HEK293 (cell line): ENCODE data around the gene MAP7D1.
A peak's percentile ranks its signal among the peaks of the same experiment; 100 is the strongest.

Experiments used
- FEZF1 ChIP-seq: fragments of 450-650 bp; formaldehyde crosslinking; IDR thresholded peaks from 2 replicates; pipeline ENCODE4 v1.5.1; 2016; ENCODE audit warnings: missing biosample characterization, missing genetic modification characterization
- KLF1 ChIP-seq: fragments of 450-650 bp; formaldehyde crosslinking; IDR thresholded peaks from 2 replicates; pipeline ENCODE4 v1.5.1; 2016; ENCODE audit warnings: missing biosample characterization, missing genetic modification characterization
- KLF9 ChIP-seq: fragments of 450-650 bp; formaldehyde crosslinking; IDR thresholded peaks from 2 replicates; pipeline ENCODE4 v1.5.1; 2016; ENCODE audit warnings: missing biosample characterization, missing genetic modification characterization, low read depth
- OVOL3 ChIP-seq: fragments of 450-650 bp; formaldehyde crosslinking; IDR thresholded peaks from 2 replicates; pipeline ENCODE4 v1.5.1; 2016; ENCODE audit warnings: missing biosample characterization, missing genetic modification characterization
- YY2 ChIP-seq: fragments of 450-650 bp; formaldehyde crosslinking; IDR thresholded peaks from 2 replicates; pipeline ENCODE4 v1.5.1; 2016; ENCODE audit warnings: missing biosample characterization, missing genetic modification characterization
- ZBTB7A ChIP-seq: fragments of 450-650 bp; formaldehyde crosslinking; IDR thresholded peaks from 2 replicates; pipeline ENCODE4 v1.5.1; 2016; ENCODE audit warnings: low read depth, missing biosample characterization, missing genetic modification characterization
- ZNF114 ChIP-seq: fragments of 450-650 bp; formaldehyde crosslinking; IDR thresholded peaks from 2 replicates; pipeline ENCODE4 v1.5.0; 2017; ENCODE audit warnings: missing biosample characterization, missing genetic modification characterization
- ZNF121 ChIP-seq: fragments of 450-650 bp; formaldehyde crosslinking; IDR thresholded peaks from 2 replicates; pipeline ENCODE4 v1.5.1; 2016; ENCODE audit warnings: missing biosample characterization, missing genetic modification characterization
- ZNF132 ChIP-seq: fragments of 450-650 bp; formaldehyde crosslinking; IDR thresholded peaks from 2 replicates; pipeline ENCODE4 v1.5.1; 2017; ENCODE audit warnings: missing biosample characterization, missing genetic modification characterization, borderline replicate concordance
- ZNF24 ChIP-seq: fragments of 450-650 bp; formaldehyde crosslinking; IDR thresholded peaks from 2 replicates; pipeline ENCODE4 v1.5.1; 2016; ENCODE audit warnings: missing biosample characterization, missing genetic modification characterization
- ZNF248 ChIP-seq: fragments of 450-650 bp; formaldehyde crosslinking; IDR thresholded peaks from 2 replicates; pipeline ENCODE4 v1.5.1; 2017; ENCODE audit warnings: missing biosample characterization, missing genetic modification characterization
- ZNF37A ChIP-seq: fragments of 450-650 bp; IDR thresholded peaks from 2 replicates; pipeline ENCODE4 v1.5.1; 2018; ENCODE audit warnings: missing biosample characterization, missing genetic modification characterization
- ZNF473 ChIP-seq: fragments of 450-650 bp; formaldehyde crosslinking; IDR thresholded peaks from 2 replicates; pipeline ENCODE4 v1.5.1; 2017; ENCODE audit warnings: missing biosample characterization, missing genetic modification characterization
- ZNF530 ChIP-seq: fragments of 450-650 bp; formaldehyde crosslinking; IDR thresholded peaks from 2 replicates; pipeline ENCODE4 v1.5.1; 2016; ENCODE audit warnings: low read depth, missing biosample characterization, missing genetic modification characterization
- ZNF548 ChIP-seq: fragments of 450-650 bp; formaldehyde crosslinking; IDR thresholded peaks from 2 replicates; pipeline ENCODE4 v1.5.1; 2016; ENCODE audit warnings: missing biosample characterization, missing genetic modification characterization
- ZNF555 ChIP-seq: fragments of 450-650 bp; formaldehyde crosslinking; conservative IDR thresholded peaks from 2 replicates; pipeline ENCODE4 v1.5.1; 2017; ENCODE audit warnings: missing biosample characterization, mild to moderate bottlenecking, missing genetic modification characterization, inconsistent platforms
- ZNF571 ChIP-seq: fragments of 450-650 bp; formaldehyde crosslinking; IDR thresholded peaks from 2 replicates; pipeline ENCODE4 v1.5.0; 2017; ENCODE audit warnings: missing biosample characterization, missing genetic modification characterization
- ZNF596 ChIP-seq: fragments of 450-650 bp; IDR thresholded peaks from 2 replicates; pipeline ENCODE4 v1.5.0; 2018; ENCODE audit warnings: missing biosample characterization, mild to moderate bottlenecking, missing genetic modification characterization, moderate library complexity
- ZNF677 ChIP-seq: fragments of 450-650 bp; IDR thresholded peaks from 2 replicates; pipeline ENCODE4 v1.5.0; 2018; ENCODE audit warnings: missing biosample characterization, mild to moderate bottlenecking, missing genetic modification characterization, moderate library complexity
- ZNF768 ChIP-seq: fragments of 450-650 bp; formaldehyde crosslinking; IDR thresholded peaks from 2 replicates; pipeline ENCODE4 v1.5.1; 2018; ENCODE audit warnings: missing biosample characterization, mild to moderate bottlenecking, missing genetic modification characterization
- ZNF776 ChIP-seq: fragments of 450-650 bp; formaldehyde crosslinking; IDR thresholded peaks from 2 replicates; pipeline ENCODE4 v1.5.0; 2017; ENCODE audit warnings: missing biosample characterization, missing genetic modification characterization, borderline replicate concordance
- ZSCAN16 ChIP-seq: fragments of 450-650 bp; formaldehyde crosslinking; IDR thresholded peaks from 2 replicates; pipeline ENCODE4 v1.5.1; 2016; ENCODE audit warnings: missing biosample characterization, missing genetic modification characterization
- ZSCAN23 ChIP-seq: fragments of 450-650 bp; formaldehyde crosslinking; IDR thresholded peaks from 2 replicates; pipeline ENCODE4 v1.5.1; 2016; ENCODE audit warnings: missing biosample characterization, missing genetic modification characterization
- TF ChIP-seq, protein P1 (sequence below): fragments of 450-650 bp; formaldehyde crosslinking; IDR thresholded peaks from 2 replicates; pipeline ENCODE4 v1.5.1; 2017; ENCODE audit warnings: missing biosample characterization, missing genetic modification characterization
- TF ChIP-seq, protein P2 (sequence below): fragments of 450-650 bp; formaldehyde crosslinking; IDR thresholded peaks from 2 replicates; pipeline ENCODE4 v1.5.1; 2016; ENCODE audit warnings: missing biosample characterization, missing genetic modification characterization
- TF ChIP-seq, protein P3 (sequence below): fragments of 450-650 bp; formaldehyde crosslinking; IDR thresholded peaks from 2 replicates; pipeline ENCODE4 v1.5.1; 2016; ENCODE audit warnings: missing biosample characterization, missing genetic modification characterization
- TF ChIP-seq, protein P4 (sequence below): fragments of 450-650 bp; formaldehyde crosslinking; IDR thresholded peaks from 2 replicates; pipeline ENCODE4 v1.5.0; 2017; ENCODE audit warnings: missing biosample characterization, missing genetic modification characterization, borderline replicate concordance
- TF ChIP-seq, protein P5 (sequence below): fragments of 450-650 bp; formaldehyde crosslinking; IDR thresholded peaks from 2 replicates; pipeline ENCODE4 v1.5.1; 2016; ENCODE audit warnings: missing biosample characterization, missing genetic modification characterization
- TF ChIP-seq, protein P6 (sequence below): fragments of 450-650 bp; formaldehyde crosslinking; IDR thresholded peaks from 2 replicates; pipeline ENCODE4 v1.5.1; 2016; ENCODE audit warnings: missing biosample characterization, missing genetic modification characterization

Gene MAP7D1

DNA sequence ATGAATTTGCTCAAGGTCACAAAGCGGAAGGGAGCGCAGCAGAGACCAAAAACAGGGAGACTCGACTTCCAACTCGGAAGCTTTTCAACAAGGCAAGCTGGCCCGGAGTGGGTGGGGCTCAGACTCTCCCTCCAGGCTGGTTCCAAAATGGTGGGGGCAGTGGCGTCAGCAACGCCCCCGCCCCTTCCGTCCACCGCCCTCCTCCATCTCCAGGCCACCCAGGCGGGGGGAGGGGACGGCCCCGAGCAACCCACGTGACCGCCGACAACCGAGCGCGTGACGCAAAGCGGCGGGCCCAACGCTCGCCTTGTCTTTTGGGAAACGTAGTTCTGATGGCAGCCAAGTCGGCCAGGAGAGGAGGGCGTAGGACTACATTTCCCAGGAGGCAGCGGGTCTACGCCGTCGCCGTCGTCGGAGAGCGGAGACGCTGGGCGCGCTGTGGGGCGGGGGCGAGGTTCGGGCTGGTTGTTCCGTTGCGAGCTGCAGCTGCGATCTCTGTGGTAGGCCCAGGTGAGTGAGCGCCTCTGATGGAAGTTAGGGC is 68.1 kb downstream of the MAP7D1 start, which contains the start of gene THRAP3 (continued):
- TF ChIP-seq OVOL3 (tag by site-specific recombination) (peak; percentile 92), ZNF24 (no peak; the same call in 1 of the 2 replicates), ZNF677 (tag by site-specific recombination) (no peak), KLF9 (peak; percentile 98), ZNF530 (no peak), ZNF555 (tag by site-specific recombination) (no peak), ZNF248 (no peak), ZBTB7A (tag by site-specific recombination) (no peak; the same call in 1 of the 2 replicates), ZSCAN16 (no peak), ZNF768 (no peak), ZNF548 (tag by site-specific recombination) (no peak), ZNF132 (tag by site-specific recombination) (no peak), ZNF473 (no peak), YY2 (tag by site-specific recombination) (peak; percentile 70; the same call in 1 of the 2 replicates), ZNF114 (tag by site-specific recombination) (no peak), ZNF571 (tag by site-specific recombination) (no peak), ZNF776 (tag by site-specific recombination) (no peak), ZNF37A (tag by site-specific recombination) (no peak), ZNF121 (no peak), FEZF1 (tag by site-specific recombination) (no peak; the same call in 1 of the 2 replicates), ZNF596 (tag by site-specific recombination) (no peak), KLF1 (tag by site-specific recombination) (peak; percentile 94), ZSCAN23 (tag by site-specific recombination) (no peak)
- TF ChIP-seq, protein P1, sequence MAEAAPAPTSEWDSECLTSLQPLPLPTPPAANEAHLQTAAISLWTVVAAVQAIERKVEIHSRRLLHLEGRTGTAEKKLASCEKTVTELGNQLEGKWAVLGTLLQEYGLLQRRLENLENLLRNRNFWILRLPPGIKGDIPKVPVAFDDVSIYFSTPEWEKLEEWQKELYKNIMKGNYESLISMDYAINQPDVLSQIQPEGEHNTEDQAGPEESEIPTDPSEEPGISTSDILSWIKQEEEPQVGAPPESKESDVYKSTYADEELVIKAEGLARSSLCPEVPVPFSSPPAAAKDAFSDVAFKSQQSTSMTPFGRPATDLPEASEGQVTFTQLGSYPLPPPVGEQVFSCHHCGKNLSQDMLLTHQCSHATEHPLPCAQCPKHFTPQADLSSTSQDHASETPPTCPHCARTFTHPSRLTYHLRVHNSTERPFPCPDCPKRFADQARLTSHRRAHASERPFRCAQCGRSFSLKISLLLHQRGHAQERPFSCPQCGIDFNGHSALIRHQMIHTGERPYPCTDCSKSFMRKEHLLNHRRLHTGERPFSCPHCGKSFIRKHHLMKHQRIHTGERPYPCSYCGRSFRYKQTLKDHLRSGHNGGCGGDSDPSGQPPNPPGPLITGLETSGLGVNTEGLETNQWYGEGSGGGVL (tag by site-specific recombination), result peak; percentile 79
- TF ChIP-seq, protein P2, sequence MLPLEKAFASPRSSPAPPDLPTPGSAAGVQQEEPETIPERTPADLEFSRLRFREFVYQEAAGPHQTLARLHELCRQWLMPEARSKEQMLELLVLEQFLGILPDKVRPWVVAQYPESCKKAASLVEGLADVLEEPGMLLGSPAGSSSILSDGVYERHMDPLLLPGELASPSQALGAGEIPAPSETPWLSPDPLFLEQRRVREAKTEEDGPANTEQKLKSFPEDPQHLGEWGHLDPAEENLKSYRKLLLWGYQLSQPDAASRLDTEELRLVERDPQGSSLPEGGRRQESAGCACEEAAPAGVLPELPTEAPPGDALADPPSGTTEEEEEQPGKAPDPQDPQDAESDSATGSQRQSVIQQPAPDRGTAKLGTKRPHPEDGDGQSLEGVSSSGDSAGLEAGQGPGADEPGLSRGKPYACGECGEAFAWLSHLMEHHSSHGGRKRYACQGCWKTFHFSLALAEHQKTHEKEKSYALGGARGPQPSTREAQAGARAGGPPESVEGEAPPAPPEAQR, result no peak
- TF ChIP-seq, protein P3, sequence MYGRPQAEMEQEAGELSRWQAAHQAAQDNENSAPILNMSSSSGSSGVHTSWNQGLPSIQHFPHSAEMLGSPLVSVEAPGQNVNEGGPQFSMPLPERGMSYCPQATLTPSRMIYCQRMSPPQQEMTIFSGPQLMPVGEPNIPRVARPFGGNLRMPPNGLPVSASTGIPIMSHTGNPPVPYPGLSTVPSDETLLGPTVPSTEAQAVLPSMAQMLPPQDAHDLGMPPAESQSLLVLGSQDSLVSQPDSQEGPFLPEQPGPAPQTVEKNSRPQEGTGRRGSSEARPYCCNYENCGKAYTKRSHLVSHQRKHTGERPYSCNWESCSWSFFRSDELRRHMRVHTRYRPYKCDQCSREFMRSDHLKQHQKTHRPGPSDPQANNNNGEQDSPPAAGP (tag by site-specific recombination), result peak; percentile 75; the same call in 1 of the 2 replicates
- TF ChIP-seq, protein P4, sequence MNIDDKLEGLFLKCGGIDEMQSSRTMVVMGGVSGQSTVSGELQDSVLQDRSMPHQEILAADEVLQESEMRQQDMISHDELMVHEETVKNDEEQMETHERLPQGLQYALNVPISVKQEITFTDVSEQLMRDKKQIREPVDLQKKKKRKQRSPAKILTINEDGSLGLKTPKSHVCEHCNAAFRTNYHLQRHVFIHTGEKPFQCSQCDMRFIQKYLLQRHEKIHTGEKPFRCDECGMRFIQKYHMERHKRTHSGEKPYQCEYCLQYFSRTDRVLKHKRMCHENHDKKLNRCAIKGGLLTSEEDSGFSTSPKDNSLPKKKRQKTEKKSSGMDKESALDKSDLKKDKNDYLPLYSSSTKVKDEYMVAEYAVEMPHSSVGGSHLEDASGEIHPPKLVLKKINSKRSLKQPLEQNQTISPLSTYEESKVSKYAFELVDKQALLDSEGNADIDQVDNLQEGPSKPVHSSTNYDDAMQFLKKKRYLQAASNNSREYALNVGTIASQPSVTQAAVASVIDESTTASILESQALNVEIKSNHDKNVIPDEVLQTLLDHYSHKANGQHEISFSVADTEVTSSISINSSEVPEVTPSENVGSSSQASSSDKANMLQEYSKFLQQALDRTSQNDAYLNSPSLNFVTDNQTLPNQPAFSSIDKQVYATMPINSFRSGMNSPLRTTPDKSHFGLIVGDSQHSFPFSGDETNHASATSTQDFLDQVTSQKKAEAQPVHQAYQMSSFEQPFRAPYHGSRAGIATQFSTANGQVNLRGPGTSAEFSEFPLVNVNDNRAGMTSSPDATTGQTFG (tag by site-specific recombination), result no peak
- TF ChIP-seq, protein P5, sequence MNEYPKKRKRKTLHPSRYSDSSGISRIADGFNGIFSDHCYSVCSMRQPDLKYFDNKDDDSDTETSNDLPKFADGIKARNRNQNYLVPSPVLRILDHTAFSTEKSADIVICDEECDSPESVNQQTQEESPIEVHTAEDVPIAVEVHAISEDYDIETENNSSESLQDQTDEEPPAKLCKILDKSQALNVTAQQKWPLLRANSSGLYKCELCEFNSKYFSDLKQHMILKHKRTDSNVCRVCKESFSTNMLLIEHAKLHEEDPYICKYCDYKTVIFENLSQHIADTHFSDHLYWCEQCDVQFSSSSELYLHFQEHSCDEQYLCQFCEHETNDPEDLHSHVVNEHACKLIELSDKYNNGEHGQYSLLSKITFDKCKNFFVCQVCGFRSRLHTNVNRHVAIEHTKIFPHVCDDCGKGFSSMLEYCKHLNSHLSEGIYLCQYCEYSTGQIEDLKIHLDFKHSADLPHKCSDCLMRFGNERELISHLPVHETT (tag by site-specific recombination), result no peak; the same call in 1 of the 2 replicates
- TF ChIP-seq, protein P6, sequence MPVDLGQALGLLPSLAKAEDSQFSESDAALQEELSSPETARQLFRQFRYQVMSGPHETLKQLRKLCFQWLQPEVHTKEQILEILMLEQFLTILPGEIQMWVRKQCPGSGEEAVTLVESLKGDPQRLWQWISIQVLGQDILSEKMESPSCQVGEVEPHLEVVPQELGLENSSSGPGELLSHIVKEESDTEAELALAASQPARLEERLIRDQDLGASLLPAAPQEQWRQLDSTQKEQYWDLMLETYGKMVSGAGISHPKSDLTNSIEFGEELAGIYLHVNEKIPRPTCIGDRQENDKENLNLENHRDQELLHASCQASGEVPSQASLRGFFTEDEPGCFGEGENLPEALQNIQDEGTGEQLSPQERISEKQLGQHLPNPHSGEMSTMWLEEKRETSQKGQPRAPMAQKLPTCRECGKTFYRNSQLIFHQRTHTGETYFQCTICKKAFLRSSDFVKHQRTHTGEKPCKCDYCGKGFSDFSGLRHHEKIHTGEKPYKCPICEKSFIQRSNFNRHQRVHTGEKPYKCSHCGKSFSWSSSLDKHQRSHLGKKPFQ (tag by site-specific recombination), result no peak
